Erythroblast (primary cell): Measurements from ENCODE around the gene TXNDC2.

Source experiments
- GATA1 ChIP-seq: IDR thresholded peaks from 2 replicates; pipeline ENCODE4 v1.6.1; 2011; ENCODE audit warnings: low read depth, mild to moderate bottlenecking, control low read depth, low read length, moderate library complexity
- POLR2A ChIP-seq: IDR thresholded peaks from 2 replicates; pipeline ENCODE4 v1.6.1; 2011; ENCODE audit warnings: mild to moderate bottlenecking, low read length

- TF ChIP-seq POLR2A (no peak), GATA1 (no peak)
These were observed 2.2 kb downstream of the TXNDC2 start for GRCh38 chr18:9887992-9888391.
